H1 (cell line): ENCODE results near the gene SHOX. TPM values are rescaled to one million over a fixed set of nuclear protein-coding genes. Genes with fewer than 3 reads are reported as not detected.

Experiments
- CTCF ChIA-PET: fragments of 300-600 bp; sonication (Branson Sonifier 250); formaldehyde crosslinking; loops from one replicate; lab custom pipeline; 2021; ENCODE audit not compliant: partially characterized antibody; lab: Charles Lee
- POLR2A ChIA-PET: fragments of 300-600 bp; sonication (Branson Sonifier 250); formaldehyde crosslinking; loops from one replicate; lab custom pipeline; 2021; ENCODE audit warnings: inconsistent platforms; ENCODE audit not compliant: partially characterized antibody; lab: Charles Lee
- DNase-seq, 2 experiments: peaks; one replicate each; pipeline versions ENCODE4 v3.0.0 to v3.0.0-alpha.2; 2010 to 2022; ENCODE audit warnings: low spot score in 2 of 2, low read depth in 1 of 2, mixed read lengths in 1 of 2
- FAIRE-seq: peaks from 2 replicates; lab custom pipeline; 2011; peaks lifted over from hg19 to GRCh38; lab: Jason Lieb, UNC
- H2AFZ ChIP-seq: 2 replicates; pipeline ENCODE4 v1.8.1; 2012; ENCODE audit warnings: low read length, inconsistent platforms
- H2AK5ac ChIP-seq: 2 replicates; pipeline ENCODE4 v1.6.1; 2013; ENCODE audit warnings: low read depth, low read length
- H2BK120ac ChIP-seq: replicated peaks from 2 replicates; pipeline ENCODE3; 2013; ENCODE audit warnings: low read depth, low read length, inconsistent platforms
- H2BK12ac ChIP-seq: 2 replicates; pipeline ENCODE4 v1.6.1; 2013; ENCODE audit warnings: low read depth, low read length
- H2BK15ac ChIP-seq: 2 replicates; pipeline ENCODE4 v1.6.1; 2013; ENCODE audit warnings: low read length
- H2BK20ac ChIP-seq: 2 replicates; pipeline ENCODE4 v1.6.1; 2013; ENCODE audit warnings: low read length
- H2BK5ac ChIP-seq: 2 replicates; pipeline ENCODE4 v1.6.1; 2013; ENCODE audit warnings: low read depth, low read length
- H3K14ac ChIP-seq: 2 replicates; pipeline ENCODE4 v1.6.1; 2013; ENCODE audit warnings: inconsistent platforms; ENCODE audit not compliant: insufficient read length
- H3K18ac ChIP-seq: 2 replicates; pipeline ENCODE4 v1.6.1; 2013; ENCODE audit warnings: low read length; ENCODE audit errors: extremely low read depth
- H3K23ac ChIP-seq: 2 replicates; pipeline ENCODE4 v1.6.1; 2013; ENCODE audit warnings: inconsistent platforms; ENCODE audit not compliant: insufficient read length
- H3K23me2 ChIP-seq: 2 replicates; pipeline ENCODE4 v1.6.1; 2013; ENCODE audit warnings: low read depth, low read length
- H3K27ac ChIP-seq: 2 replicates; pipeline ENCODE4 v1.6.1; 2011; ENCODE audit warnings: low read depth, low read length, inconsistent platforms
- H3K27me3 ChIP-seq, 4 experiments: replicated peaks in 1 of 4; 1 replicate in 1 of 4; 2 replicates in 3 of 4; pipeline versions ENCODE4 v1.6.1 to v1.8.1; 2011 to 2013; ENCODE audit warnings: low read length in 3 of 4, mild to moderate bottlenecking in 3 of 4, inconsistent platforms in 2 of 4, mixed read lengths in 2 of 4, moderate library complexity in 1 of 4; ENCODE audit not compliant: control insufficient read depth in 3 of 4, insufficient read depth in 3 of 4; ENCODE audit errors: extremely low read depth in 1 of 4
- H3K36me3 ChIP-seq, 4 experiments: 2 replicates each; pipeline versions ENCODE4 v1.6.1 to v1.8.1; 2011 to 2013; ENCODE audit warnings: mild to moderate bottlenecking in 4 of 4, low read length in 3 of 4, moderate library complexity in 2 of 4, control low read depth in 1 of 4, inconsistent platforms in 1 of 4; ENCODE audit not compliant: insufficient read depth in 4 of 4, control insufficient read depth in 2 of 4
- H3K4ac ChIP-seq: replicated peaks from 2 replicates; pipeline ENCODE3; 2013; ENCODE audit warnings: low read length, low read depth, mixed read lengths, inconsistent platforms; ENCODE audit not compliant: insufficient read length
- H3K4me1 ChIP-seq, 4 experiments: replicated peaks in 1 of 4; 1 replicate in 1 of 4; 2 replicates in 3 of 4; pipeline versions ENCODE4 v1.6.1 to v1.8.1; 2011 to 2013; ENCODE audit warnings: low read length in 3 of 4, inconsistent platforms in 2 of 4, mixed read lengths in 1 of 4; ENCODE audit not compliant: insufficient read depth in 4 of 4, control insufficient read depth in 3 of 4
- H3K4me2 ChIP-seq, 2 experiments: 2 replicates each; pipeline versions ENCODE4 v1.6.1 to v1.8.1; 2011 to 2013; ENCODE audit warnings: low read depth in 2 of 2, low read length in 2 of 2, control low read depth in 1 of 2, inconsistent platforms in 1 of 2, mild to moderate bottlenecking in 1 of 2; ENCODE audit not compliant: insufficient read depth in 1 of 2
- H3K4me3 ChIP-seq, 4 experiments: fragments of 200-600, 300-600 bp in 1 of 4; sonication (generic), shearing (Covaris generic), sonication (Bioruptor Twin) in 1 of 4; 2 replicates each; pipeline versions ENCODE4 v1.5.1 to v1.8.1; 2011 to 2016; ENCODE audit warnings: low read length in 4 of 4, low read depth in 3 of 4, control low read depth in 2 of 4, inconsistent platforms in 2 of 4, mild to moderate bottlenecking in 2 of 4, mixed read lengths in 1 of 4, moderate library complexity in 1 of 4; ENCODE audit not compliant: insufficient read depth in 2 of 4; ENCODE audit errors: extremely low read depth in 1 of 4
- H3K56ac ChIP-seq: replicated peaks from 2 replicates; pipeline ENCODE3; 2013; ENCODE audit warnings: low read depth, mild to moderate bottlenecking, mixed read lengths, low read length, inconsistent platforms; ENCODE audit not compliant: insufficient read length
- H3K79me1 ChIP-seq: 2 replicates; pipeline ENCODE4 v1.6.1; 2013; ENCODE audit warnings: low read depth, low read length, control low read depth
- H3K79me2 ChIP-seq, 2 experiments: 2 replicates each; pipeline versions ENCODE4 v1.6.1 to v1.8.1; 2012 to 2013; ENCODE audit warnings: low read length in 2 of 2, mild to moderate bottlenecking in 2 of 2, inconsistent platforms in 1 of 2; ENCODE audit not compliant: insufficient read depth in 2 of 2, control insufficient read depth in 1 of 2
- H3K9ac ChIP-seq, 4 experiments: replicated peaks in 1 of 4; 1 replicate in 1 of 4; 2 replicates in 3 of 4; pipeline versions ENCODE4 v1.6.1 to v1.8.1; 2011 to 2013; ENCODE audit warnings: low read depth in 3 of 4, low read length in 3 of 4, control low read depth in 2 of 4, mild to moderate bottlenecking in 2 of 4, moderate library complexity in 2 of 4, inconsistent platforms in 1 of 4; ENCODE audit errors: extremely low read depth in 1 of 4
- H3K9me3 ChIP-seq, 2 experiments: 2 replicates each; pipeline versions ENCODE4 v1.6.1 to v1.8.1; 2012 to 2013; ENCODE audit warnings: mild to moderate bottlenecking in 2 of 2, moderate library complexity in 2 of 2, control low read depth in 1 of 2, inconsistent platforms in 1 of 2, low read depth in 1 of 2, low read length in 1 of 2, mixed read lengths in 1 of 2; ENCODE audit not compliant: insufficient read depth in 2 of 2
- H4K20me1 ChIP-seq, 2 experiments: replicated peaks in 1 of 2; 2 replicates each; pipeline versions ENCODE3 to v1.8.1; 2011 to 2013; ENCODE audit warnings: inconsistent platforms in 2 of 2, low read length in 2 of 2, mild to moderate bottlenecking in 1 of 2; ENCODE audit not compliant: insufficient read depth in 2 of 2, control insufficient read depth in 1 of 2
- H4K5ac ChIP-seq: 2 replicates; pipeline ENCODE4 v1.6.1; 2013; ENCODE audit warnings: low read length, low read depth, mixed read lengths, inconsistent platforms; ENCODE audit not compliant: insufficient read length
- H4K8ac ChIP-seq: 2 replicates; pipeline ENCODE4 v1.8.0; 2013; ENCODE audit warnings: mild to moderate bottlenecking, moderate library complexity, low read length, inconsistent platforms; ENCODE audit not compliant: insufficient read depth; ENCODE audit errors: extremely low read depth
- H4K91ac ChIP-seq: replicated peaks from 2 replicates; pipeline ENCODE3; 2013; ENCODE audit warnings: low read length, mixed read lengths, inconsistent platforms; ENCODE audit not compliant: insufficient read length
- CTBP2 ChIP-seq: IDR thresholded peaks from 2 replicates; pipeline ENCODE4 v1.7.0; 2011; ENCODE audit warnings: borderline replicate concordance, mild to moderate bottlenecking, moderate library complexity, mixed read lengths, low read length; ENCODE audit not compliant: insufficient read depth, insufficient read length
- WGBS, 2 experiments: shearing (Covaris generic) in 1 of 2; methylation state at CpG; one replicate each; pipeline versions ENCODE4 v1.1.6 to v1.1.7; 2013 to 2015; ENCODE audit warnings: low lambda C conversion rate in 2 of 2, mixed read lengths in 2 of 2, inconsistent platforms in 1 of 2, low coverage in 1 of 2, missing lambda C conversion rate in 1 of 2; ENCODE audit not compliant: insufficient replicate concordance in 2 of 2, insufficient coverage in 1 of 2, insufficient read length in 1 of 2; ENCODE audit errors: extremely low coverage in 1 of 2, missing lambda C conversion rate in 1 of 2; 5-methylcytosine and 5-hydroxymethylcytosine counted together
- polyA plus RNA-seq, 7 experiments: library from polyadenylated mRNA; depleted of rRNA in 3 of 7; stranded (reverse) in 5 of 7; unstranded in 2 of 7; fragments of >200 nt in 5 of 7; fragments of 200-250 nt in 2 of 7; gene quantifications; 1 replicate in 5 of 7; 2 replicates in 1 of 7; 4 replicates in 1 of 7; pipeline versions ENCODE4 v1.2.1 to v1.2.3, GENCODE V29; 2011 to 2013; ENCODE audit warnings: missing spikeins in 2 of 7, mixed read lengths in 2 of 7
- total RNA-seq: library from RNA; stranded (reverse); fragmentation: NEBNext Ultra II Directional; extraction: Animal tissue kit (Norgen Biotek cat#: 25700); gene quantifications from 2 replicates; pipeline ENCODE4 v1.2.1, GENCODE V29; 2021
- TF ChIP-seq, protein P1 (sequence below): IDR thresholded peaks from 2 replicates; pipeline ENCODE4 v1.6.1; 2012; ENCODE audit warnings: inconsistent platforms

The SHOX gene
- total and polyA plus RNA-seq, 2 of the 8 experiments (the other 6 are each of a cell fraction or from before 2014, with no cell fraction given): 0.05 to 0.15 TPM

DNA sequence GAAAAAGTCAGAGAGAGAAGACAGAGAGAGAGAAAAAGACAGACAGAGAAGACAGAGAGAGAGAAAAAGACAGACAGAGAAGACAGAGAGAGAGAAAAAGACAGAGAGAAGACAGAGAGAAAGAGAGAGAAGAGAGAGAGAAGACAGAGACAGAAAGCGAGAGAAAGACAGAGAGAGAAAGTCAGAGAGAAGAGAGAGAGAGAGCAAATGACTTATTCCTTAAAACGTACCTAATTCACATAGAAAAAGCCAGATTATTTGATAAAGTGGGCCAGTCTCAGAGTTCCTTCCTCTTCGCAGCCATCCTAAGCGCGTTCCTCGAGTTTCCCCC, 7.4 kb upstream of the SHOX start:
- 2% methylated on average over 6 of the region's 6 CpGs; no CpG with 5 or more reads in 1 of the 2 experiments for WGBS, 2 experiments
- POLR2A ChIA-PET: no interaction called here
- H3K9me3 ChIP-seq: no peaks in the 10 kb centered on the region
- no peak overlapping the region for H3K56ac ChIP-seq
- peaks cover 7% of the 10 kb centered on the region; the same call in 1 of the 2 replicates for H3K23me2 ChIP-seq
- no peak overlapping the region for H4K5ac ChIP-seq
- H2AK5ac ChIP-seq: no peak overlapping the region
- peak overlapping the region; percentile 68 to 72 for H3K4me2 ChIP-seq
- no peak for TF ChIP-seq CTBP2
- TF ChIP-seq, protein P1, sequence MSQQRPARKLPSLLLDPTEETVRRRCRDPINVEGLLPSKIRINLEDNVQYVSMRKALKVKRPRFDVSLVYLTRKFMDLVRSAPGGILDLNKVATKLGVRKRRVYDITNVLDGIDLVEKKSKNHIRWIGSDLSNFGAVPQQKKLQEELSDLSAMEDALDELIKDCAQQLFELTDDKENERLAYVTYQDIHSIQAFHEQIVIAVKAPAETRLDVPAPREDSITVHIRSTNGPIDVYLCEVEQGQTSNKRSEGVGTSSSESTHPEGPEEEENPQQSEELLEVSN: peak; percentile 92; the same call in 1 of the 2 replicates
- TF ChIP-seq, all 59 proteins: peak for 1
- Histone ChIP-seq H4K8ac (no peak overlapping the region), H3K27ac (no peak overlapping the region), H2BK5ac (no peak overlapping the region), H3K79me2 (no peaks in the 10 kb centered on the region), H3K4ac (no peak overlapping the region), H3K4me3 (peak overlapping the region in 1 of 4 experiments; percentile 51; a peak in 2 of 8 replicates), H3K36me3 (no peaks in the 10 kb centered on the region; a peak in 1 of 8 replicates), H2BK20ac (no peak overlapping the region), H3K27me3 (peaks cover 64 to 95% (median 85%) of the 10 kb centered on the region in 4 experiments), H3K23ac (no peak overlapping the region), H2BK12ac (no peak overlapping the region), H3K9ac (no peak overlapping the region), H2BK15ac (no peak overlapping the region), H4K91ac (no peak overlapping the region), H3K4me1 (peaks cover 5 to 22% (median 14%) of the 10 kb centered on the region in 4 experiments), H3K14ac (no peak overlapping the region), H2AFZ (no peak overlapping the region), H2BK120ac (no peak overlapping the region), H3K79me1 (no peaks in the 10 kb centered on the region), H4K20me1 (peaks cover 2 to 4% of the 10 kb centered on the region in 2 experiments), H3K18ac (no peak overlapping the region)
- FAIRE-seq: no peak
- CTCF ChIA-PET: no interaction called here
- DNase-seq: no peak
